ENCODE measurements around the gene TMPRSS9.

TMPRSS9 gene

GRCh38 chr19:2359992-2360685 lies at the start of gene TMPRSS9:
TSS of gene TMPRSS9 (plus strand) at chr19:2360265. CDS start at chr19:2389786, 29,521 bp downstream.
- Histone ChIP-seq H3K4me2 (ENCODE audit: low read length) (no peak within 1 kb of the TSS), H3K79me2 (ENCODE audit: low read length) (no peaks in the 10 kb centered on the region), H3K4me3 (ENCODE audit: low read length) (no peak within 1 kb of the TSS), H3K36me3 (replicated peaks; ENCODE audit: low read depth, low read length) (no peaks in the 10 kb centered on the region), H3K27ac (ENCODE audit: low read length) (no peak within 1 kb of the TSS), H3K9me3 (ENCODE audit: insufficient read depth, low read length) (peaks cover 3% of the 10 kb centered on the region; the same call in 1 of the 2 replicates), H2AFZ (ENCODE audit: low read depth, low read length) (no peak within 1 kb of the TSS), H3K27me3 (ENCODE audit: low read depth, low read length) (0 out of 2 replicates have a peak, but pooled peaks cover 2% of the 10 kb centered on the region), H3K4me1 (ENCODE audit: low read length) (no peaks in the 10 kb centered on the region), H3K9ac (ENCODE audit: low read length) (no peak within 1 kb of the TSS), H4K20me1 (ENCODE audit: insufficient read depth, low read length) (no peaks in the 10 kb centered on the region)
- TF ChIP-seq CTCF (IDR thresholded peaks at IDR 0.05; ENCODE audit: low read depth, low read length) (no peak), EZH2phosphoT487 (IDR thresholded peaks at IDR 0.05; ENCODE audit: low read depth) (no peak)

GRCh38 chr19:2311093-2311492 lies 49.0 kb upstream of the TMPRSS9 start:
- Histone ChIP-seq H3K27ac (ENCODE audit: low read length) (no peak overlapping the region), H3K27me3 (ENCODE audit: low read depth, low read length) (peaks cover 19% of the 10 kb centered on the region), H2AFZ (ENCODE audit: low read depth, low read length) (no peak overlapping the region), H4K20me1 (ENCODE audit: insufficient read depth, low read length) (no peaks in the 10 kb centered on the region), H3K4me1 (ENCODE audit: low read length) (no peaks in the 10 kb centered on the region), H3K4me2 (ENCODE audit: low read length) (no peak overlapping the region), H3K9me3 (ENCODE audit: insufficient read depth, low read length) (peaks cover 8% of the 10 kb centered on the region; the same call in 1 of the 2 replicates), H3K9ac (ENCODE audit: low read length) (no peak overlapping the region), H3K79me2 (ENCODE audit: low read length) (no peaks in the 10 kb centered on the region), H3K36me3 (replicated peaks; ENCODE audit: low read depth, low read length) (no peaks in the 10 kb centered on the region), H3K4me3 (ENCODE audit: low read length) (no peak overlapping the region)
- TF ChIP-seq EZH2phosphoT487 (IDR thresholded peaks at IDR 0.05; ENCODE audit: low read depth) (no peak), CTCF (IDR thresholded peaks at IDR 0.05; ENCODE audit: low read depth, low read length) (no peak)

GRCh38 chr19:2312820-2313501 lies 47.1 kb upstream of the TMPRSS9 start:
- Histone ChIP-seq H3K4me1 (ENCODE audit: low read length) (no peaks in the 10 kb centered on the region), H4K20me1 (ENCODE audit: insufficient read depth, low read length) (no peaks in the 10 kb centered on the region), H3K27ac (ENCODE audit: low read length) (no peak overlapping the region), H3K9me3 (ENCODE audit: insufficient read depth, low read length) (peaks cover 8% of the 10 kb centered on the region; the same call in 1 of the 2 replicates), H3K4me3 (ENCODE audit: low read length) (no peak overlapping the region), H3K9ac (ENCODE audit: low read length) (no peak overlapping the region), H3K4me2 (ENCODE audit: low read length) (no peak overlapping the region), H3K27me3 (ENCODE audit: low read depth, low read length) (peaks cover 16% of the 10 kb centered on the region), H3K79me2 (ENCODE audit: low read length) (no peaks in the 10 kb centered on the region), H2AFZ (ENCODE audit: low read depth, low read length) (no peak overlapping the region), H3K36me3 (replicated peaks; ENCODE audit: low read depth, low read length) (no peaks in the 10 kb centered on the region)
- TF ChIP-seq CTCF (IDR thresholded peaks at IDR 0.05; ENCODE audit: low read depth, low read length) (no peak), EZH2phosphoT487 (IDR thresholded peaks at IDR 0.05; ENCODE audit: low read depth) (no peak)

- no peak overlapping the region for H3K4me2 ChIP-seq (ENCODE audit: low read length)
- H4K20me1 ChIP-seq (ENCODE audit: insufficient read depth, low read length) = no peaks in the 10 kb centered on the region
- no peak overlapping the region for H3K9ac ChIP-seq (ENCODE audit: low read length)
- TF ChIP-seq EZH2phosphoT487 (IDR thresholded peaks at IDR 0.05; ENCODE audit: low read depth) (no peak), CTCF (IDR thresholded peaks at IDR 0.05; ENCODE audit: low read depth, low read length) (no peak)
- H3K9me3 ChIP-seq (ENCODE audit: insufficient read depth, low read length) = peaks cover 8% of the 10 kb centered on the region; the same call in 1 of the 2 replicates
- no peak overlapping the region for H3K27ac ChIP-seq (ENCODE audit: low read length)
- no peaks in the 10 kb centered on the region for H3K79me2 ChIP-seq (ENCODE audit: low read length)
- peaks cover 12% of the 10 kb centered on the region for H3K27me3 ChIP-seq (ENCODE audit: low read depth, low read length)
- H3K36me3 ChIP-seq (replicated peaks; ENCODE audit: low read depth, low read length) = no peaks in the 10 kb centered on the region
- no peak overlapping the region for H2AFZ ChIP-seq (ENCODE audit: low read depth, low read length)
- H3K4me3 ChIP-seq (ENCODE audit: low read length) = no peak overlapping the region
- H3K4me1 ChIP-seq (ENCODE audit: low read length) = no peaks in the 10 kb centered on the region
Observed at GRCh38 chr19:2315121-2315817, 44.8 kb upstream of the TMPRSS9 start.

All from OCI-LY3 (cell line).